Activated T-helper 9 cell treated with anti-CD3 and anti-CD28 coated beads, Interleukin-2, amount 50 U/mL, for 16 hours (primary cell): ENCODE measurements around the gene GPR137.

Source experiments
- DNase-seq: peaks from one replicate; pipeline ENCODE4 v3.0.0-alpha.2; 2020; ENCODE audit warnings: low read depth

Gene GPR137

DNA sequence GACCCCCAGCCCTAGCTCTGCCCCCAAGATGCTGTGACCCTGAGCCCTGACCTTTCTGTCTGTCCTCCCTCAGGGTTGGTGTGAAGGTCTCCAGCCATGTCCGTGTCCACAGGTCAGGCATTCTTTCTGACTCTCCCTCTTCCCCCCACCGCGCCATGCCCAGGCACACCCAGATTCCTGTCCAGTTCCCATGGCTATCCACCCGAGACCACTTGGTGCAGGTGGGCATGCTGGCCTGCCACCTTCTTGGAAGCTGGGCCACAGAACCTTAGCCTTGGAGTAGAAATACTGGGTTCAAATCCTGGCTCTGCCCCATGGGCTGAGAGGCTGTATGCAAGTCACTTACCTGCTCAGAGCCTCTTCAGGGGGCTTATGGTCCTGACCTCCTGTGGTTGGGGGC, 36.6 kb upstream of the GPR137 start:
- no peak for DNase-seq

DNA sequence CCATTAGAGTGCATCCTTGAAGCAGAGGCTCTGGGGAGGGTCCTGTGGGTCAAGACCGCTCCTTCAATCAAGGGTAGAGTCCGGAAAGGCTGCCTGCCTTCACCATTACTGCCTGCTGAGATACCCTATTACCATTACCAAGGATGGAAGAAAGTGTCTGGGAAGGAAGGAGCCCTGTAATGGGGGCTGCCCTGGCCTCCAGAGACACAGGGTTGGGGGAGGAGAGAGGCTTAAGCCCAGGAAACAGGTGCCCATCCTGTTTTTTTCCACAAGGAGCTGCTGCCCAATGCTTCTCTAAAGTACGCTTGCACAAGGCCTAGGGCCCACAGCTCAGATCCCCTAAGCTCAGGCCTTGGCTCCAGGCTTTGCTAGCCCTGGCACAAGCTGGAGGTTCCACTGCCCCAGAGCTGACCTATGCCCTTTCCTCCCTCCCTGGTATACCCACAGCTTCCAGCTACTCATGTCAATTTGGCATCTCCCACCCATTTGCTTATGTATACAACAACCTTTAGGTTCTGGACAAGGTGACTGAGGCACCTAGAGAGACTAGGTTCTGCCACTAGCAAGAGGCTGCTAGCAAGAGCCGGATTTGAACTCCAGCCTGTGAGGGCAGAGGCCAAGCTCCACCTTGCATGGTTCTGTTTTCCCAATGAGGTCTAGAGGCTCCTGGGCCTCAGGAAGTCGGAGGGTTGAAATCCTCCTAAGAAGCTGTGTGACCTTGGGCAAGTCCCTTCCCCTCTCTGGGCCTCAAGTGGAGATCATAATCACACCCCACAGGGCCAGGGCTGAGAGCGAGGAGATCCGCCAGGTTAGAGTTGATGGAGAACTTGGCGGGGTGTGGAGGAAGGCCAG, 35.9 kb upstream of the GPR137 start:
- no peak for DNase-seq

DNA sequence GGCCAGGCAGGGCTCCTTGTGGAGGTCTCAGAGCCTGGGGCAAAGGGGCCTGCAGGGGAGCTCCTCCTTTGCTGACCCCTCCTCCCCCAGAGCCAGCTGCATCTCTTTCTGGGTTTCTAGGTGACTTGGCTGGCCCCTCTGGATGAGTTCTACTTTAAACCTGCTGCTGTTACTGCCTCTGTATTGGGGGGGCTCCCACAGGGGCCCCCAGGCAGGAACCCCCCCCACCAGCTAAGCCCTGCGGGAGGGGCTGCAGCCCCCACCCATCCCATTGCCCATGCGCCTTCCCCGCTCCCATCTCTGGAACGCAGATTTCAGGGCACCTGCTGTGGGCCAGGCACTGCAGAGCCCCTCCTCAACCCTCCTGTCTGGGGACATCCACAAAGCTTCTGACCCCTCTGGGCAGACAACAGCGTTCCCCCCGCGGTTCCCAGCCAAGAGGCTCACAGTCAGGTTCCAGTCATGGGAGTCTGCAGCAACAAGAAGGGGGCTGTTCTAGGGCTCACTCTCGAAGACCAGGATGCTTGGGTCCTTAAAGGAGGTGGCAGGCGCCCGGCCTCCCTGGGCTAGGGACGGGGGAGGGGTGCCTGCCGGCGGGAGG, 35.1 kb upstream of the GPR137 start:
- no peak for DNase-seq

DNA sequence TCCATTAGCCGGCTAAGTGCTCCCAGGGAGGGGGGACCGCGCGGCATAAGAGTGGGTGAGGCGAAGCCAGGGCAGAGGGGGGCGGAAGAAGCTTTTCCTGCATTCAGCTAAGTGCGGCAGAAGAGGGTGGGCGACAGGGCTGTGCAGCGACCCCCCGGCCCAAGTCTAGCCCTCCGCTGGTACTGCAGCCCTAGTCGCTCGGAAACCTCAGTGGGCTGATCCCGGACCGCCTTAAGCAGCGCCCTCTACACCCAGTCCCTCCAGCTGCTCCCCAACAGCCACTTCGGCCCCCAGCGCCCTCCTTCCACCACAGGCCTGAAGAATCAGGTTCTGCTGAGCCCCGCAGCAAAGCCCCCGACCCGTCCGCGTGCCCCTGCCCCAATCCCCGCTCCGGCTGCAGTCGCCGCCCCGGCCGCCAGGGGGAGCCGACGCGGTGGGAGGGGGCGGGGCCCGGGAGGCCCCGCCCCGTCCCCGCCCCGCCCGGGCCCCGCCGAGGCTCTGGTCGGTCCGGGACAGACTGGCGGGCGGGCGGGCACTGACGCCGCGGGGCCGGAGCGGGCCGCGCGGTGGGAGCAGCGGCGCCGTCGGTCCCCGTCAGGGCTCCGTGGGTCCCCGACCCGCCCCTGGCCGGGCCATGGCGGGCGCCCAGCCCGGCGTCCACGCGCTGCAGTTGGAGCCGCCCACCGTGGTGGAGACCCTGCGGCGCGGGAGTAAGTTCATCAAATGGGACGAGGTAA, 34.5 kb upstream of the GPR137 start, which contains the start of gene PLCB3:
Gene PLCB3 (plus strand): TSS at position 515 of the 737 bp plus-strand sequence. CDS start 120 bp downstream, at position 635.
- peak; percentile 61 for DNase-seq

DNA sequence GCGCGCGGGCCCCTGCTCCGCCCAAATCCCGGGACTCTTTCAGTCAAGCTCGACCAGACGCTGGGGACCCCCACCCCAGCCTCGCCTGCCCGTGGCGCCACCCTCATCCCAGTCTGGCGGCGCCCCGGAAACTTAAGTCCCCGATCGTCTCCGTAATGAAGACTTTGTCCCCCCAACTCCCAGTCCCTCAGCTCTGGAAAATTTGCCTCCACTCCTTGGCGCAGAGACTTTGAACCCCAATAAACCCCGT, 34.0 kb upstream of the GPR137 start:
- DNase-seq = no peak

DNA sequence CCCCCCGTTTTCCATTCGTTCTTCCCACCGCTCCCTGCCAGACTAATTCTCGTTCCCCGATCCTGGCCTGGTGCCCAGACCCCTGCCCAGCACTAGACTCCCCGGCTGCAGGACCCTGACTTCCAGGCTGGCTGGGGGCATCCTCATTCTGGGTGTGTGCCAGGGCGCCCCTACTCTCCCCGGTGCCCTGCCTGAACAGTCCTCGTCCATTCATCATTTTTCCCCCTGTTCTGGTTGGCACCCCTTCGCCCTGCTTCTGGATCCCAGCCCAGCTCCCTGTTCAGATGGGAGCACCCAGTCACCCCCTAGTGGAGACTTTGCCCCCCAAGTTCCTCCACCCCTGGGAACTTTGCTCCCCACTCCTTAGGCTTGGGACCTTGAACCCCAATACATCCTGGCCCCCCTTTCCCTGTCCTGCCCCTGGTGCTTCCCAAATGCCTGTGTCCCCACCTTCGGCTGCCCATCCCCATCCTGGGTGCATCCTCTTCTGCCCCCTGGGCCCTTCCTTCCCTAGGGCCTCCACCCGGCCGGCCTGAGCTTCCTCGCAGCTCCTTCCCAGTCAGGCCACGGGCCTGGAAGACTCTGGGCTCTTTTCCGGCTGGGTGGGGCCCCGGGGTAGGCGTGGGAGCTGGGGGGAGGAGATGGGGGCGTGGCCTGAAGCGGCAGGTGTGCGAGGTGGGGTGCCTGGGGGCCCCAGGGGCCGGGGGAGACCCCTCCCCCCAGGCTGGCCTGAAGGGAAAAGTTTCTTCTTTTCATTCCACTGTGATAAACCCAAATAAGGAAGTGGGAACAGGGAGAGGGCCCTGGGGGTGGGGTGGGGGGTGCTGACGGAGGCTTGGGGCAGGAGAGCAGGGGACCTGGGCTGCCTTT, 33.4 kb upstream of the GPR137 start:
- no peak for DNase-seq

DNA sequence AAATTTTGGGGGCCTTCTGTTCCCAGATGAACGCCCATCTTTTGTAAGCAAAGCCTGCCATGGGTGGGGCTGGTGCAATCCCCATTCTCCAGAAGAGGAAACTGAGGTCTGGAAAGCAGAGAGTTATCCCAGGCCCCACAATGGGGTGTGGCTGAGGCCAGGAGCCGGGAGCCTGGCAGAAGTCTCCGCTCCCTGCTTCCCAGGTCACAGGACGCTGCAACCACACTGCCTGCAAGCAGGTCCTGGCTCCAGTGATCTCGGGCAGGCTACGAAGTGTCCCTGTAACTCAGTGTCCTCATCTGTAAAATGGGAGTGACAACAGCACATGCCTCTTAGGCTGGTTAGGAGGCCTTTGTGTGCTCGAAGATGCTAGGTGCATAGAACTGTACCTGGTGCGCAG, 32.6 kb upstream of the GPR137 start:
- no peak for DNase-seq

DNA sequence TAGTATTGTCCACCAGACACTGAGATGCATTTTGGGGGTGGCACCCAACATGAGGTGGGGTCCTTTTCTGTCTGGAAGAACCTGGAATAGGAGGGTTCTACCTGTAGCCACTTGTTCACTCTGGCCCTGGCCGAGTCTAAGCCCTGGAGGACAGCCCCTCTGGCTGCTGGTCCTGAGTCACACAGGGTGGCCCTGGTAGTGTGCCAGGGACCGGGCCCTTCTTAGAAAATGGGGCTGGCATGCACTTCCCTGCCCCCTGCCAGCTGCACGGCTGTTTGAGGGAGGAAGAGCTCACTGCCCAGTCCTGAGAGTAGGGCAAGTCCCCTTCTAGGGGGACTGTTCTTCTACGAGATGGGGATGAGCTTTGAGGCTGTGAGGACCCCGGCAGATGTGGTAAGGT, 32.2 kb upstream of the GPR137 start:
- no peak for DNase-seq

DNA sequence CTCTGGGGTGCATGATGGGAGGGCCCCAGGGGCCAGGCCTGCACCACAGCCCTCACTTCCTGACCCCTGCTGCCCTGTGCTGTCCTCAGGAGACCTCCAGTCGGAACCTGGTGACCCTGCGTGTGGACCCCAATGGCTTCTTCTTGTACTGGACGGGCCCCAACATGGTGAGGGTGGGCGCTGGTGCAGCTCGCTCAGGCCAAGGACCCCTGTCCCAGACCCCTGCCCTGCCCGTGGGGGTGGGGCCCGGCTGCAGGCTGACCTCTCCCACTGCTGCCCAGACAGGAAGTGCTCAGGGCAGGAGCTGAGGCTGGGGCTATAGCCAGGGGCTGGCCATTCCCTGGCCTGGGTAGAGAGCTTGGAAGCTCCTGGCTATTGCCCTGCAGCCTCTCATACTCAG, 31.3 kb upstream of the GPR137 start:
- DNase-seq = no peak

DNA sequence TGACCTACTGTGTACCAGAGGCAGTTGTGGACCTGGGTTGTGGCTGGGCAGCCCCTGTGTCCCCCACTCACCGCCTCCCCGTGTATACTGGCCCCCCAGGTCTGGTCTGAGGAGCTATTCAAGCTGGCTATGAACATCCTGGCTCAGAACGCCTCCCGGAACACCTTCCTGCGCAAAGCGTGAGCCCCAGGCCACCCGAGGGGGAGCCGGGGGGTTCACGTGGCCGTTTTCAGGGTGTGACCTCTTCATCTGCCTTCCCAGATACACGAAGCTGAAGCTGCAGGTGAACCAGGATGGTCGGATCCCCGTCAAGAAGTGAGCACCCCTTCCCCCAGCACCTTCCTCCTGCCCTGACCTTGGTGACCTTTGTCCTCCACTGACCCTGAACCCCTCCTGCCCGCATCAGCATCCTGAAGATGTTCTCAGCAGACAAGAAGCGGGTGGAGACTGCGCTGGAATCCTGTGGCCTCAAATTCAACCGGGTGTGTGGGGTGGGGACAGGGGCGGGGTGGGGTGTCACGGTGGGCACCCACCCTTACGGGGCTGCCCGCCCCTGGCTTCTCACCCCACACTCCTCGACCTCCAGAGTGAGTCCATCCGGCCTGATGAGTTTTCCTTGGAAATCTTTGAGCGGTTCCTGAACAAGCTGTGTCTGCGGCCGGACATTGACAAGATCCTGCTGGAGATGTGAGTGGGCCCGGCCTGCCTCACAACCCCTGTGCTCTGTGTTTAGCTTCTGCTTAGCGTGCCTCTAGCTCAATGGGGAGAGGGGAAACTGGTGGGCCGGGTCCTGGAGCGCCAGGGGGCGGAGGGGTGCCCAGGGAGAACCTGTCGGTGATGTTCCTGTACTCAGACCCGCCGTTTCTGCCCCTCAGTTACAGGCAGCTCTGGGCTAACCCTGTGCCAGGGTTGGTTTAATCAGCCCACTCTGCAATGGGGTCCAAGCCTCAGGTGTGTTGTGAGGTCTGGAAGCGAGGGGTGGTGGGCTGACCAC, 30.2 kb upstream of the GPR137 start:
- no peak for DNase-seq

DNA sequence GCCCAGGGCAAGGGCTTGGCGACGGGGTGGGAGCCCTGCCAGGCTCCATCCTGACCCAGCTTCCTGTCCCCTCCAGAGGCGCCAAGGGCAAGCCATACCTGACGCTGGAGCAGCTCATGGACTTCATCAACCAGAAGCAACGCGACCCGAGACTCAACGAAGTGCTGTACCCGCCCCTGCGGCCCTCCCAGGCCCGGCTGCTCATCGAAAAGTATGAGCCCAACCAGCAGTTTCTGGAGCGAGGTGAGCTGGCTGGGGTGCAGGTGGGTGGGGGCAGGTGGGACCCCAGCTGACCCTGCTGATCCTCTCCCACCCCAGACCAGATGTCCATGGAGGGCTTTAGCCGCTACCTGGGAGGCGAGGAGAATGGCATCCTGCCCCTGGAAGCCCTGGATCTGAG, 29.3 kb upstream of the GPR137 start:
- DNase-seq = no peak

DNA sequence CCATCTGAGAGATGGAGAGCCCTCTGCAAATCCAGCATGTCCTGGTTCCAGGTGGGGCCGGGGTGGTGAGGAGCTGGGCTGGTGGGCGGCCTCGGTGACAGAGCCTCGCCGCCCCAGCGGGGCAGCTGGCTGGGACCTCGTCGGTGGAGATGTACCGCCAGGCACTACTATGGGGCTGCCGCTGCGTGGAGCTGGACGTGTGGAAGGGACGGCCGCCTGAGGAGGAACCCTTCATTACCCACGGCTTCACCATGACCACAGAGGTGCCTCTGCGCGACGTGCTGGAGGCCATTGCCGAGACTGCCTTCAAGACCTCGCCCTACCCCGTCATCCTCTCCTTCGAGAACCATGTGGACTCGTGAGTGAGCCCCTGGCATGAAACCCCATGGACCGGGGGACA, 27.3 kb upstream of the GPR137 start:
- no peak for DNase-seq

DNA sequence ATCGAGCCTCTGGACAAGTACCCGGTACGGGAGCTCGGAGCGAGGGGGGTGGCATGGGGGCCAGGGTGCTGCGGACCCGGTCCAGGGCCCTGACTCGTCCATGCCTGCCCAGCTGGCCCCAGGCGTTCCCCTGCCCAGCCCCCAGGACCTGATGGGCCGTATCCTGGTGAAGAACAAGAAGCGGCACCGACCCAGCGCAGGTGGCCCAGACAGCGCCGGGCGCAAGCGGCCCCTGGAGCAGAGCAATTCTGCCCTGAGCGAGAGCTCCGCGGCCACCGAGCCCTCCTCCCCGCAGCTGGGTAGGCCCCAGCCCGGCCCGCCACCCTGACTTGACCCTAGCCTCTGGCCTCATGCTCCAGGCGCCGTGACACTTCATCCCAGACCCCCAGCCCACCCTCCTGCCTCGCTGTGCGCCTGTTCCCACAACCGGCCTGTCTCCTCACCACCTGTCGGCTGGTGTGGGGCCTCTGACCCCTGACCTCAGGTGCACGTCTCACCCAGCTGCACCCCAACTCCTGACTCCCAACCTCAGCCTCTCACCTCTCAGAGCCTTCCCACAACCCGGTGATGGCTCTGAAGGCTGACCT, 26.6 kb upstream of the GPR137 start:
- DNase-seq = no peak

DNA sequence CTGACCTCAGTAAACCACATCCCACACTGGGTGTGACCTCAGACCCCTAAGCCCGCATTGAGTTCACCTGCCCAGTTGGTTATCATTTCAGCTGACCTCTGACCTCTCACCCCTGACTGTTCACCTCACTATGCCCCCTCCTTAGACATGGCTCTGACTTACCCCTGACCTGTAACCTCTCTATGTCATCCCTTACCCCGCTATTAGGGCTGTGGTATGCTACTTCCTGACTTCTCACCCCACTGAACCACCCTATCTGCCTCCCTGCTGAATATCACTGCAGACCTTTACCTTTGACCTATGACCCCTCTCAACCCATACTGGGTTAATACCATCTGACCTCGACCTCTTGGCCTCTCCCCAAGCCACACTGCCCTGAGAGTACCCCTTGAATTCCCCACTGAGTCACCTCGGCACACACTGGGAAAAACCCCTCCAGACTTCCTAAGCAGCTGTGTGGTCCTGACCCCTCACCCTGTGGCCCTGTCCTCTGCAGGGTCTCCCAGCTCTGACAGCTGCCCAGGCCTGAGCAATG, 26.0 kb upstream of the GPR137 start:
- no peak for DNase-seq

DNA sequence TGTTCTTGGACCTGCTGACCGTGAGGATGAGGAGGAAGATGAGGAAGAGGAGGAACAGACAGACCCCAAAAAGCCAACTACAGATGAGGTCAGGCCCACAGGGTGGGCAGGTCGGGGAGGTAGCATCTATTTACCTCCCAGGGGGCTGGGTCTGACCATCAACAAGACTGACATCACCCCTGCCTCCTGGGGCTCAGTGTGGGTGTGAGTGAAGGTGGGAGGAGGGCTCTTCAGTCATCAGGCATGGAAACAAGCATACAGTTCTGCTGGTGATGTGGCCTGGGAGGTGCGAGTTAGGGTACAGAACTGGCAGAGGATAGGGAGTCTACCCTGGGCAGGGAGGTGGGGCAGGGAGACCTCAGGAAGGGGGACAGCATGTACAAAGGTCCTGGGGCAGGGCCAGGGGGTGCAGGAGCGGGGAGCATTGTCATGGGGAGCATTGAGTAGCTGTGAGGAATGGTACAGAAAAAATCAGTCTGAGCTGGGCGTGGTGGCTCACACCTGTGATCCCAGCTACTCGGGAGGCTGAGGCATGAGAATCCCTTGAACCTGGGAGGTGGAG, 25.4 kb upstream of the GPR137 start:
- DNase-seq = no peak

DNA sequence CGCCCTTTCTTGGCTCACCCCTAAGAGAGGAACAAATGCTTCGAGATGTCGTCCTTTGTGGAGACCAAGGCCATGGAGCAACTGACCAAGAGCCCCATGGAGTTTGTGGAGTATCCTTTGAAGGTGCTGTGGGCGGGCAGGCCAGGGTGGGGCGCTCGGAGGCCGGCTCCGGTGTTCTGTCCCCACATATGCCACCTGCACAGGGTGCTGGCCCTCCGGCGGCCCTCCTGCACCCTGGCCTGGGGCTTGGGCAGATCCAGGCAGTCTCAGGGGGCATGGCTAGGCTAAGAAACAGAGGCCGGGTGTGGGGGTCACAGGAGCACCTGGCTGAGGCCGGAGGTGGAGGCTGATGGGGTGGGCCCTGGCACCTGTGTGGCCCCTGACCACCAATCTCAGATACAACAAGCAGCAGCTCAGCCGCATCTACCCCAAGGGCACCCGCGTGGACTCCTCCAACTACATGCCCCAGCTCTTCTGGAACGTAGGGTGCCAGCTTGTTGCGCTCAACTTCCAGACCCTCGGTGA, 24.0 kb upstream of the GPR137 start:
- no peak for DNase-seq

DNA sequence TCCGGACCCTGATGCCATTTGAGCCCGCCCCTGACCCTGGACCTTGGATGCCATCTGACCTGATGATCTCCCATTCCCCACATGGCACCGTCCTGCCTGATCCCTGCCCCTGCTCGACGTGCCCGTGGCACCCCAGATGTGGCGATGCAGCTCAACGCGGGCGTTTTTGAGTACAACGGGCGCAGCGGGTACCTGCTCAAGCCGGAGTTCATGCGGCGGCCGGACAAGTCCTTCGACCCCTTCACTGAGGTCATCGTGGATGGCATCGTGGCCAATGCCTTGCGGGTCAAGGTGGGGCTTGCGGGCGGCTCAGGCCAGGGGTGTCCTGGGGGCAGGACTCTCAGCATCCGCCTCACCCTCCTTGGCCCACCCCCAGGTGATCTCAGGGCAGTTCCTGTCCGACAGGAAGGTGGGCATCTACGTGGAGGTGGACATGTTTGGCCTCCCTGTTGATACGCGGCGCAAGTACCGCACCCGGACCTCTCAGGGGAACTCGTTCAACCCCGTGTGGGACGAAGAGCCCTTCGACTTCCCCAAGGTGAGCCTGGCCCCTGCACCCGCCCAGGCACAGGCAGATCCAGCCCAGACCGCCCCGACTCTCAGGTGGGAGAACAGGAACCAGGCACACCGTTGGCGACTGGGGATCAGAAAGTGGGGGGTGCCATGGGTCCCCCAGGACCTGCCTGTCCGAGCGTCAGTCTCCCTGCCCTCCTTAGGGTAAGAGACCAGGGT, 23.2 kb upstream of the GPR137 start:
- no peak for DNase-seq

DNA sequence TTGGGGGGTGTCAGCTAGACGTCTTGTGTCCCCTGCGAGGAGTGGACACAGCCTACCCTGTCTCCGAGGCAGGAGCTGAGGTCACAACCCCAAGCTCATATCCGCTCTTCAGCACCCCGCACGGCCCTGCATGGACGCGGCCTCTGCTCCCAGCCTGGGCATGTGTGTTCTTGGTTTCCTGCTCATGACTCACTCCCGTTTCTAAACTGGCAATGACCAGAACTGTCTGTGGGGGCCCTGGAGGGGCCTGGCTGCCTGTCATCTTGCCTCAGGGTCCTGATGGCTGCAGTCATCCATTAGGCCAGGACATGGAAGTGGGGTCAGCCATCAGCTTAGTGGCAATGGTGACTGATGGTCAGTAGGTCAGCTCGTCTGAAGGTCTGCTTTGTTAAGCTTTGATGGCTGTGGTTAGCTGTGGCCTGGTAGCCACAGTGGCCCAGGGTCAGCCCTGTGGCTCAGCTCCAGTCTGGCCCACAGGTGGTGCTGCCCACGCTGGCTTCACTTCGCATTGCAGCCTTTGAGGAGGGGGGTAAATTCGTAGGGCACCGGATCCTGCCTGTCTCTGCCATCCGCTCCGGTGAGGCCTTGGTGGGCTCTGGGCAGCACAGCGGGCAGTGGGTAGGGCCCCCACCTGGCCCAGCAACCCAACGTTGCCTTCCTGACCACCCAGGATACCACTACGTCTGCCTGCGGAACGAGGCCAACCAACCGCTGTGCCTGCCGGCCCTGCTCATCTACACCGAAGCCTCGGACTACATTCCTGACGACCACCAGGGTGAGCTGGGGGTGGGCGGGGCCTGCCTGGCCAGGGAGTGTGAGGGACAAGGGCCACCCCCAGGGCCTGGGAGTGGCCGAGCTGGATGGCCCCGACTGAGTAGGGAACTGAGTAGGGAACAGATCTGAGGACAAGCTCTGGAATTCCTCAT, 22.4 kb upstream of the GPR137 start:
- no peak for DNase-seq
